Measurements from ENCODE around the gene ACCSL.

DNA sequence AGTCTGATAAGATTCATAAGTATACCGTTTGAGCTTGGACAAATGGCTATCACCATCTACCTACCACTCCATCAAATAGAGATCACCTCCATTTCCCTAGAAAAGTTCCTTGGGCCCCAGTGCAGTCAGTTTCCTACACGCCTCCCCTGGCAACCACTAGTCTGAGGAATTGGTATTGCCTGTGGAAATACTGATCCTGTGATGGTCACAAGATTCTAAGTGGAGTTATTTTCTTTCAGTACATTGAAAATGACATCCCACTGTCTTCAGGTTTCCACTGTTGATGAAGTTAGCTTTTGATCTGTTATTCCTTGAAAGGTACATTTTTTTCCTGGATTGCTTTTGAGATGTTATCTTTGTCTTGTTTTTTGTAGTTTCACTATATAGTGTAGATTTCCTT lies 4.6 kb upstream of the ACCSL start:
- no peak for TF ChIP-seq EZH2 (IDR thresholded peaks at IDR 0.05; ENCODE audit: borderline replicate concordance, insufficient read depth, low read depth, low read length, poor library complexity, severe bottlenecking)
- TF ChIP-seq, protein P1, sequence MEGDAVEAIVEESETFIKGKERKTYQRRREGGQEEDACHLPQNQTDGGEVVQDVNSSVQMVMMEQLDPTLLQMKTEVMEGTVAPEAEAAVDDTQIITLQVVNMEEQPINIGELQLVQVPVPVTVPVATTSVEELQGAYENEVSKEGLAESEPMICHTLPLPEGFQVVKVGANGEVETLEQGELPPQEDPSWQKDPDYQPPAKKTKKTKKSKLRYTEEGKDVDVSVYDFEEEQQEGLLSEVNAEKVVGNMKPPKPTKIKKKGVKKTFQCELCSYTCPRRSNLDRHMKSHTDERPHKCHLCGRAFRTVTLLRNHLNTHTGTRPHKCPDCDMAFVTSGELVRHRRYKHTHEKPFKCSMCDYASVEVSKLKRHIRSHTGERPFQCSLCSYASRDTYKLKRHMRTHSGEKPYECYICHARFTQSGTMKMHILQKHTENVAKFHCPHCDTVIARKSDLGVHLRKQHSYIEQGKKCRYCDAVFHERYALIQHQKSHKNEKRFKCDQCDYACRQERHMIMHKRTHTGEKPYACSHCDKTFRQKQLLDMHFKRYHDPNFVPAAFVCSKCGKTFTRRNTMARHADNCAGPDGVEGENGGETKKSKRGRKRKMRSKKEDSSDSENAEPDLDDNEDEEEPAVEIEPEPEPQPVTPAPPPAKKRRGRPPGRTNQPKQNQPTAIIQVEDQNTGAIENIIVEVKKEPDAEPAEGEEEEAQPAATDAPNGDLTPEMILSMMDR (IDR thresholded peaks at IDR 0.05) = no peak

Measured in B cell (primary cell).